Sciatic nerve (tissue), 2 donors: ENCODE data around the gene SLAMF7. TPM values are rescaled to one million over a fixed set of nuclear protein-coding genes. Genes with fewer than 3 reads are reported as not detected.
"Not testable (repeated sequence)": the region's sequence is repeated elsewhere in the genome, so short reads cannot be mapped to it uniquely, and the experiment has no call there.

Experiments
- ATAC-seq: fragments of 200-7000 bp; cut with Tn5 transposase; one replicate; pipeline ENCODE4 v1.9.1; 2020; ENCODE audit warnings: mild to moderate bottlenecking, moderate library complexity
- DNase-seq: peaks from one replicate; pipeline ENCODE4 v3.0.0-alpha.2; 2020; ENCODE audit warnings: low spot score
- intact Hi-C: fragments of 100-400 bp; cut with DNase I; formaldehyde crosslinking; loops from one replicate; pipeline ENCODE4 v1.14.2; 2022
- total RNA-seq: library from RNA; stranded (reverse); fragmentation: NEBNext Ultra II Directional; extraction: Animal tissue kit (Norgen Biotek cat#: 25700); gene quantifications from one replicate; pipeline ENCODE4 v1.2.1, GENCODE V29; 2021
- donor health status: DM: no; HTN: no; CAD: no.
- donor health status: DM: no; HTN: no; CAD: no.

SLAMF7 gene, protein sequence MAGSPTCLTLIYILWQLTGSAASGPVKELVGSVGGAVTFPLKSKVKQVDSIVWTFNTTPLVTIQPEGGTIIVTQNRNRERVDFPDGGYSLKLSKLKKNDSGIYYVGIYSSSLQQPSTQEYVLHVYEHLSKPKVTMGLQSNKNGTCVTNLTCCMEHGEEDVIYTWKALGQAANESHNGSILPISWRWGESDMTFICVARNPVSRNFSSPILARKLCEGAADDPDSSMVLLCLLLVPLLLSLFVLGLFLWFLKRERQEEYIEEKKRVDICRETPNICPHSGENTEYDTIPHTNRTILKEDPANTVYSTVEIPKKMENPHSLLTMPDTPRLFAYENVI
- total RNA-seq, result 1.6 TPM

- DNase-seq, result no peak
- no peak for ATAC-seq
- intact Hi-C loops, result no loop called here
These were observed at the start of gene SLAMF7 for GRCh38 chr1:160739098-160739511. Gene SLAMF7 (plus strand): TSS chr1:160739247. CDS start chr1:160739302, 55 bp downstream.

GRCh38 chr1:160692390-160692789, 46.7 kb upstream of the SLAMF7 start:
- DNase-seq, intact Hi-C loops, ATAC-seq: not testable (repeated sequence)

DNA sequence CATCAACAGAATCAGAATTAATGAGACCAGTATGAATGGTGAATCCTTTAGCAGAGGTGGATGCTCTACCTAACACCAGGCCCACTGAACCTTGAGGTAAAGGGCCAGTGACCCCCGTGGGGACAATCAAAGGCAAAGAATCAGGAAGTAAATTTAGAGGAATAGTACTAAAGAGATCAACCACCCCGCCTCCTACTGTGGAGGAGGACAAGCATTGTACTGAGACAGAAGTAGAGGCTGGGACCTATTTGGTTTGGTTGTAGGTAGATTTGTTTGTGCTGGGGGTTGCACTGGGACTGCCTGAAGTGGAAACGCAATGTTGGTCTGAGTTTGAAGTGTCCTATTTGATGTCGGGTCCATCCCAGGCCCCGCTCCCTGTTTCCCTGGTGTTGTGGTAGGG, 36.9 kb upstream of the SLAMF7 start:
- no peak for DNase-seq
- no peak for ATAC-seq
- intact Hi-C loops, result no loop called here

- DNase-seq (no peak), ATAC-seq (peak; percentile 67)
- intact Hi-C loops, result no loop called here
These were observed 34.8 kb upstream of the SLAMF7 start for GRCh38 chr1:160704250-160704649.

GRCh38 chr1:160705212-160705621, 33.8 kb upstream of the SLAMF7 start:
- DNase-seq, intact Hi-C loops: not testable (repeated sequence)
- peak; percentile 48 for ATAC-seq

DNA sequence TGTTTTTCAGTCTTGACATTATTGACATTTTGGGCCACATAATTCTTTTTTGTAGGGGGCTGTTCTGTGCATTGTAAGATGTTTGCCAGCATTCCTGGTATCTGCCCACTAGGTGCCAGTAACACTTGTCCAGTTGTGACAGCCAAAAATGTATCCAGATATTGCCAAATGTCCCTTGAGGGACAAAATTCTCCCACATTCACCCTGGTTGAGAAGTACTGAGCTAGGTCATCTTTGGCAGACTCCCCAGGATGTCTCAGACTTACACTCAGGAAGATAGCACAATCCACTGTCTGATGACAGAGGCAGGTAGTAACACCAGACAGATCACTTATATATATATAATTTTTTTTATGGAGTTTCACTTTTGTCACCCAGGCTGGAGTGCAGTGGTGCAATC, 33.3 kb upstream of the SLAMF7 start:
- DNase-seq (no peak), ATAC-seq (no peak)
- intact Hi-C loops, result no loop called here

GRCh38 chr1:160706526-160707235, 32.4 kb upstream of the SLAMF7 start:
- intact Hi-C loops, result no loop called here
- no peak for DNase-seq
- no peak for ATAC-seq

GRCh38 chr1:160707236-160708064, 31.6 kb upstream of the SLAMF7 start:
- ATAC-seq (no peak), DNase-seq (no peak)
- intact Hi-C loops, result no loop called here

DNA sequence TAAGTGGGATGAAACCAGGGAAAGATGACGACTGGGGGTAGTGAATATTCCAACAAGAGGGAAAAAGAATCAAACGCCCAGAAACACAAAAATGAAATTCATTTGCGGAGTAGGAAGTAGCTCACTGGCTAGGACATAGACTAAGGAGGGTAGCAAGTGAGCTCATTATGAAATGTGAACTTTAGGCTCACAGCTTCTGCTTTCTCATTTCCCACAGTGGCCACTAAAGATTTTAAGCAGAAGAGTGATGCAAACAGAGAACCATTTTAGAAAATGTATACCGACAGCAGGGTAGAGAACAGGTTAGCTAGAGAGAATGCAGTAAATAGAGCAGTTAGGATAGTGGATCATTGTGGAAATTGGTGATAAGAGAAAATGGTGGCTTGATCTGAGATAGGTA, 30.9 kb upstream of the SLAMF7 start:
- ATAC-seq (no peak), DNase-seq (no peak)
- intact Hi-C loops, result no loop called here

- intact Hi-C loops, result no loop called here
- ATAC-seq (no peak), DNase-seq (no peak)
These were observed 30.2 kb upstream of the SLAMF7 start for GRCh38 chr1:160708801-160709200.

GRCh38 chr1:160709715-160710114, 29.3 kb upstream of the SLAMF7 start:
- no peak for ATAC-seq
- DNase-seq, result no peak
- intact Hi-C loops, result no loop called here

- intact Hi-C loops, result no loop called here
- DNase-seq (no peak), ATAC-seq (no peak)
These were observed 28.4 kb upstream of the SLAMF7 start for GRCh38 chr1:160710517-160711252.

GRCh38 chr1:160711276-160711601, 27.8 kb upstream of the SLAMF7 start:
- intact Hi-C loops, result no loop called here
- no peak for ATAC-seq
- DNase-seq, result no peak

DNA sequence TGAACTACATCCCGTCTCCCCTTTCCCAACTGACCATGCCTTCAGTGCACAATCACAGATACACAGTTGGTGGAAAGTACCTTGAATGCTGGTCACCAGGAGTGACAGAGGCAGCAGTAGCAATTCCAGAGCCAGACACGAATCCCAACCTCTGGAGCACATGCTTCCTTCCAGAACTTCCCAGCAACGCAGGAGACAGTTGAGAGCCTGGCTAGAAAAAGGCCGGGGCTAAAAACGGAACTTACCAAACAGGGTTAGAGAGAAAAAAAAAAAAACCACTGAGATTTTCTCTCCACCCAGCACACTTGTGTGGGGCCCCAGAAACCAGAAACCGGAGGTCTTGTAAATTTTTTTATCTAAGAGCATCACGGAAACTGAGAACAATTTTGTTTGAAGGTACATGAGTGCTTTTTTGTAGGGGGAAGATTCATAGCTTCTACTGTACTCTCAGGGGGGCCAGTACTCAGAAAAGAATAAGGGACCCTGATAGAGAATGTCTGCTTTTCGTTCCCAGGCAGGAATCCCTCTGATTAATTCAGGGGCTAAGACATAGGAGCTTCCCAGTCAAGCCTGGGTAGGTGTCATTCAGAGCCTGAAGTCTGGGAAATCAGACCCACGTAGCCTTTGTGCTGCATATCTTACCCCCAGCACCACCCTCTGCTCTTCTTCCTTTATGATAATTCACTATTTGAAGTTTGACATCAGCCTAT, 27.3 kb upstream of the SLAMF7 start, which contains the start of gene CD48:
TSS of gene CD48 (minus strand) at position 221 of the 710 bp plus-strand sequence. CDS start at position 162, 59 bp downstream.
- no peak for DNase-seq
- ATAC-seq, result peak; percentile 26
- intact Hi-C loops, result no loop called here

GRCh38 chr1:160712525-160713080, 26.4 kb upstream of the SLAMF7 start:
- DNase-seq, intact Hi-C loops: not testable (repeated sequence)
- peak; percentile 57 for ATAC-seq

- intact Hi-C loops, result no loop called here
- ATAC-seq (no peak), DNase-seq (no peak)
These were observed 25.9 kb upstream of the SLAMF7 start for GRCh38 chr1:160713161-160713560.

GRCh38 chr1:160714034-160714648, 24.9 kb upstream of the SLAMF7 start:
- DNase-seq, ATAC-seq, intact Hi-C loops: not testable (repeated sequence)

GRCh38 chr1:160716013-160716412, 23.0 kb upstream of the SLAMF7 start:
- DNase-seq (no peak), ATAC-seq (no peak)
- intact Hi-C loops, result no loop called here
